ENCODE measurements around the gene CCDC179. TPM values are rescaled to one million over a fixed set of nuclear protein-coding genes. Genes with fewer than 3 reads are reported as not detected.

CCDC179 gene
- polyA plus RNA-seq, 4 donors = not detected

GRCh38 chr11:22800482-22800881, 59.8 kb downstream of the CCDC179 start:
- Histone ChIP-seq H3K36me3 (ENCODE audit: control insufficient read depth in 3 of 3, insufficient read depth in 2 of 3, low read depth in 1 of 3, low read length in 3 of 3) (no peaks in the 10 kb centered on the region), H3K27me3 (ENCODE audit: control insufficient read depth in 3 of 3, insufficient read depth in 3 of 3, low read length in 3 of 3) (no peaks in the 10 kb centered on the region), H3K27ac (ENCODE audit: low read depth in 1 of 3, low read length in 2 of 3) (no peak overlapping the region), H3K9me3 (ENCODE audit: control insufficient read depth in 2 of 2, insufficient read depth in 1 of 2, low read depth in 1 of 2, low read length in 1 of 2) (no peaks in the 10 kb centered on the region), H3K4me1 (ENCODE audit: control insufficient read depth in 3 of 3, insufficient read depth in 2 of 3, low read depth in 1 of 3, low read length in 2 of 3) (no peaks in the 10 kb centered on the region), H3K4me3 (ENCODE audit: low read depth in 1 of 3, low read length in 3 of 3) (no peak overlapping the region)
- DNase-seq (no peak), FAIRE-seq (no peak)
- whole genome bisulfite sequencing, 3 donors = 88 to 90% (median 89%) methylated on average over 5 of the region's 5 CpGs

- no peaks in the 10 kb centered on the region for H3K27me3 ChIP-seq (ENCODE audit: control insufficient read depth in 3 of 3, insufficient read depth in 3 of 3, low read length in 3 of 3)
- no peaks in the 10 kb centered on the region for H3K9me3 ChIP-seq (ENCODE audit: control insufficient read depth in 2 of 2, insufficient read depth in 1 of 2, low read depth in 1 of 2, low read length in 1 of 2)
- FAIRE-seq = no peak
- no peak overlapping the region for H3K4me3 ChIP-seq (ENCODE audit: low read depth in 1 of 3, low read length in 3 of 3)
- H3K4me1 ChIP-seq (ENCODE audit: control insufficient read depth in 3 of 3, insufficient read depth in 2 of 3, low read depth in 1 of 3, low read length in 2 of 3) = no peaks in the 10 kb centered on the region
- H3K27ac ChIP-seq (ENCODE audit: low read depth in 1 of 3, low read length in 2 of 3) = no peak overlapping the region
- 77 to 87% (median 80%) methylated on average over 1 of the region's 1 CpG for WGBS, 3 donors
- no peak for DNase-seq
- H3K36me3 ChIP-seq (ENCODE audit: control insufficient read depth in 3 of 3, insufficient read depth in 2 of 3, low read depth in 1 of 3, low read length in 3 of 3) = no peaks in the 10 kb centered on the region
Observed at GRCh38 chr11:22798901-22799300, 61.4 kb downstream of the CCDC179 start.

GRCh38 chr11:22797047-22797446, 63.2 kb downstream of the CCDC179 start:
- no peaks in the 10 kb centered on the region for H3K9me3 ChIP-seq (ENCODE audit: control insufficient read depth in 2 of 2, insufficient read depth in 1 of 2, low read depth in 1 of 2, low read length in 1 of 2)
- FAIRE-seq (no peak), DNase-seq (no peak)
- no peak overlapping the region for H3K4me3 ChIP-seq (ENCODE audit: low read depth in 1 of 3, low read length in 3 of 3)
- 86 to 96% (median 88%) methylated on average over 3 of the region's 3 CpGs for WGBS, 3 donors
- H3K27me3 ChIP-seq (ENCODE audit: control insufficient read depth in 3 of 3, insufficient read depth in 3 of 3, low read length in 3 of 3) = no peaks in the 10 kb centered on the region
- no peaks in the 10 kb centered on the region for H3K36me3 ChIP-seq (ENCODE audit: control insufficient read depth in 3 of 3, insufficient read depth in 2 of 3, low read depth in 1 of 3, low read length in 3 of 3)
- H3K27ac ChIP-seq (ENCODE audit: low read depth in 1 of 3, low read length in 2 of 3) = no peak overlapping the region
- H3K4me1 ChIP-seq (ENCODE audit: control insufficient read depth in 3 of 3, insufficient read depth in 2 of 3, low read depth in 1 of 3, low read length in 2 of 3) = no peaks in the 10 kb centered on the region

Other genes starting within 250 kb of the CCDC179 start
- gene FANCF, start 234.7 kb downstream of the CCDC179 start, polyA plus RNA-seq = 10 to 100 TPM in 3 of 4 donors, 1 to 10 TPM in 1; 6.2 to 16.3 (median 13.0) TPM
- gene GAS2, start 193.9 kb downstream of the CCDC179 start, polyA plus RNA-seq = 1 to 10 TPM; 2.4 to 7.2 (median 2.9) TPM
- 10 to 100 TPM; 10.6 to 29.3 (median 13.1) TPM for gene SVIP, start 30.7 kb downstream of the CCDC179 start, polyA plus RNA-seq

All from small intestine (tissue), 7 donors.